ENCODE data around the gene SRGAP1.

GRCh38 chr12:63828867-63829266, 15.6 kb upstream of the SRGAP1 start:
- no peak for TF ChIP-seq POLR2A (IDR thresholded peaks at IDR 0.05)
- no peak for TF ChIP-seq CTCF (IDR thresholded peaks at IDR 0.05)

All from right lobe of liver (tissue), 4 donors.